Hepatocyte (in vitro differentiated cells): ENCODE data around the gene CA14.

ENCODE experiments used
- EZH2phosphoT487 ChIP-seq: fragments of 200-600 bp; sonication (generic); IDR thresholded peaks from one replicate; pipeline ENCODE4 v1.6.1; 2018; ENCODE audit warnings: antibody characterized with exemption, mild to moderate bottlenecking, low read depth, moderate library complexity; ENCODE audit not compliant: unreplicated experiment, severe bottlenecking
- TF ChIP-seq, protein P1 (sequence below): fragments of 200-600 bp; sonication (generic); IDR thresholded peaks from 2 replicates; pipeline ENCODE4 v1.5.1; 2016; ENCODE audit warnings: antibody characterized with exemption, mild to moderate bottlenecking; ENCODE audit not compliant: poor library complexity

DNA sequence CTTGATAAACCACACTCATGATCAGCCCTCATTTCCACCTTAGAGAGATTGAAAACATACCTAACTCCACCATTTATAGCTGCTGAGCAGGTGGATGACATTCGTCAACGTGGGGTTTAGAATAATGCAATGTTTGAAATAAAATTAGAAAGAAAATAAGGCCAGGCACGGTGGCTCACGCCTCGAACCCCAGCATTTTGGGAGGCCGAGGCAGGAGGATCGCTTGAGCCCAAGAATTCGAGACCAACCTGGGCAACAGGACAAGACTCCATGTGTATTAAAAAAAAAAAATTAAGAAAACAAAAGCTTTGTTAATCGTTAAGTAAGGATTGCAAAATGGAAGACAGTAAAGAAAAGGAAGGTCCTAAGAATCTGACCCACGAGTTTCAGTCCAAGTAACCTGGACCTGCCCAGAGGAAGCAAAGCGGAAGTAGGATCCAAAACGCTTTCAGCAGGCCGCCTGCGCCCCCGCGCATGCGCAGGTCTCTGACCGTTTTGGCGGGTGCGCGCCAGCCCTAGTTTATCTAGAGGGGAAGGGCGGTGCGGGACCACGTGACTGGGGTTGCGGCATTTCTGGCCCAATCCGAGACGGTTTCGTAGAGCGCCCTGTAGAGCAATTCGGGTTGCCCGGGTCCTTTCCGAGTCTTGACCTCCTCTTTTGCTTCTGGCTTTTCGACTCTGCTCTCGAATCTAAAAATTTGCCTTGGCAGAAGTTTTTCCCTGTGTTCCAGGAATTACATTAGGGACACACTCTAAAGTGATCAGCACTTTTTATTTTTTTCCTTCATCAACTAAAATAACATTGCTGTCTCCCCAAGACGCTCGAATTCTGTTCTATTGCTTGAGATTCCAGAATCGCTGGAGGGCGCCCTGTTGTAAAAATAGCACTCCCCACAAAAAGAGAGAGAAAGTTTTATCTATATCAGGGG, 44.1 kb upstream of the CA14 start:
- TF ChIP-seq, protein P1, sequence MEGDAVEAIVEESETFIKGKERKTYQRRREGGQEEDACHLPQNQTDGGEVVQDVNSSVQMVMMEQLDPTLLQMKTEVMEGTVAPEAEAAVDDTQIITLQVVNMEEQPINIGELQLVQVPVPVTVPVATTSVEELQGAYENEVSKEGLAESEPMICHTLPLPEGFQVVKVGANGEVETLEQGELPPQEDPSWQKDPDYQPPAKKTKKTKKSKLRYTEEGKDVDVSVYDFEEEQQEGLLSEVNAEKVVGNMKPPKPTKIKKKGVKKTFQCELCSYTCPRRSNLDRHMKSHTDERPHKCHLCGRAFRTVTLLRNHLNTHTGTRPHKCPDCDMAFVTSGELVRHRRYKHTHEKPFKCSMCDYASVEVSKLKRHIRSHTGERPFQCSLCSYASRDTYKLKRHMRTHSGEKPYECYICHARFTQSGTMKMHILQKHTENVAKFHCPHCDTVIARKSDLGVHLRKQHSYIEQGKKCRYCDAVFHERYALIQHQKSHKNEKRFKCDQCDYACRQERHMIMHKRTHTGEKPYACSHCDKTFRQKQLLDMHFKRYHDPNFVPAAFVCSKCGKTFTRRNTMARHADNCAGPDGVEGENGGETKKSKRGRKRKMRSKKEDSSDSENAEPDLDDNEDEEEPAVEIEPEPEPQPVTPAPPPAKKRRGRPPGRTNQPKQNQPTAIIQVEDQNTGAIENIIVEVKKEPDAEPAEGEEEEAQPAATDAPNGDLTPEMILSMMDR = peak; percentile 54
- TF ChIP-seq EZH2phosphoT487 = no peak
